ENCODE data around the gene SMYD3. TPM values are rescaled to one million over a fixed set of nuclear protein-coding genes. Genes with fewer than 3 reads are reported as not detected.

Gene SMYD3
- total and polyA plus RNA-seq, 12 donors, result 13.5 to 78.2 (median 26.8) TPM

DNA sequence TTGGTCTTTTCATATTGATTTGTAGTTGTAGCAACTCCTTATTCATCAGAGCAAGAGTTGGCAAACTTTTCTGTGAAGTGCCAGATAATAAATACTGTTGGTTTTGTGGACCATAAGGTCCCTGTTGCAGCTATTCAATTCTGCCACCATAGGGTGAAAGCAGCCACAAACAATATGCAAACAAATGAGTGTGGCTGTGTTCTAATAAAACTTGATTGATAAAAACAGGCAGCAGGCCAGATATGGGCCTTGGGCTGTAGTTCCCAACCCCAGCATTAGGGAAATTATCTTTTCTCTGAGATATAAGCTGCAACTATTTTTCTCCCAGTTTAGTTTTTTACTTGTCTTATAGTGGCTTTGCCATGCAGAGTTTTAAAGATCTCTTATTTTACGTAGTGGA lies 469.2 kb downstream of the SMYD3 start:
- Histone ChIP-seq H3K27me3 (no peaks in the 10 kb centered on the region), H3K27ac (no peak overlapping the region), H3K36me3 (replicated peaks in 1 of 2) (no peaks in the 10 kb centered on the region), H3K4me3 (no peak overlapping the region), H3K9me3 (replicated peaks in 1 of 3) (no peaks in the 10 kb centered on the region), H3K4me1 (replicated peaks in 1 of 2) (peaks cover 0 to 4% of the 10 kb centered on the region in 2 donors)
- intact Hi-C loops (cut with DNase I), result no loop called here
- 67 to 82% (median 78%) methylated on average over 1 of the region's 1 CpG for WGBS, 4 donors
- TF ChIP-seq, protein P1, sequence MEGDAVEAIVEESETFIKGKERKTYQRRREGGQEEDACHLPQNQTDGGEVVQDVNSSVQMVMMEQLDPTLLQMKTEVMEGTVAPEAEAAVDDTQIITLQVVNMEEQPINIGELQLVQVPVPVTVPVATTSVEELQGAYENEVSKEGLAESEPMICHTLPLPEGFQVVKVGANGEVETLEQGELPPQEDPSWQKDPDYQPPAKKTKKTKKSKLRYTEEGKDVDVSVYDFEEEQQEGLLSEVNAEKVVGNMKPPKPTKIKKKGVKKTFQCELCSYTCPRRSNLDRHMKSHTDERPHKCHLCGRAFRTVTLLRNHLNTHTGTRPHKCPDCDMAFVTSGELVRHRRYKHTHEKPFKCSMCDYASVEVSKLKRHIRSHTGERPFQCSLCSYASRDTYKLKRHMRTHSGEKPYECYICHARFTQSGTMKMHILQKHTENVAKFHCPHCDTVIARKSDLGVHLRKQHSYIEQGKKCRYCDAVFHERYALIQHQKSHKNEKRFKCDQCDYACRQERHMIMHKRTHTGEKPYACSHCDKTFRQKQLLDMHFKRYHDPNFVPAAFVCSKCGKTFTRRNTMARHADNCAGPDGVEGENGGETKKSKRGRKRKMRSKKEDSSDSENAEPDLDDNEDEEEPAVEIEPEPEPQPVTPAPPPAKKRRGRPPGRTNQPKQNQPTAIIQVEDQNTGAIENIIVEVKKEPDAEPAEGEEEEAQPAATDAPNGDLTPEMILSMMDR (IDR thresholded peaks at IDR 0.05), result no peak
- no peak for TF ChIP-seq POLR2A (IDR thresholded peaks at IDR 0.05)
- DNase-seq, result no peak

- intact Hi-C loops (cut with DNase I), result no loop called here
Measured at GRCh38 chr1:246036175-246036574, 470.9 kb downstream of the SMYD3 start.

DNA sequence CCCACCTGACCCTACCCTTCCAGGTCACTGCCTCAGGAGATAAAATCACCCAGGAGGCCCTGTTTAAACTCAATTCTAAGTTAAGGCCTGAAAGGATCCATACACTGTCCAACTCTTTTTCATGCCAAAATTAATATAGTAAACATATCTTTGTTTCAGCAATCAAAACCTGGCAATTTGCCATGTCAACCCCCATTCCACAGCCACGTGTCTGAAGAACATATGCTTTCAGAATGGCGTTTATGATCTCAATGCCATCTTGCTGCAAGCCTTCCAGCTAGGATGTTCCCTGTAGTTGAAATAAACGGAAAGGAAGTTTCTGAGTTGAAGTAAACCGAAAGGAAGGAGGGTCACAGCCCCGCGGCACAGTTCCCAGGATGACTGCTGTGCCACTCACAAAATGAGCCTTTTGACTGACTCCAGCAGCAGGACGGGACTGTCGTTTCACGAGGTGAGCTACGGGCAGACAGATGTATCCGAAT lies 472.0 kb downstream of the SMYD3 start:
- intact Hi-C loops (cut with DNase I), result no loop called here
- H3K4me3 ChIP-seq, result no peak overlapping the region
- no peaks in the 10 kb centered on the region for H3K9me3 ChIP-seq (replicated peaks in 1 of 3)
- DNase-seq, result peak in 1 of 7 donors; percentile 21
- H3K27ac ChIP-seq, result no peak overlapping the region
- no peak for TF ChIP-seq POLR2A (IDR thresholded peaks at IDR 0.05)
- TF ChIP-seq, protein P1 (IDR thresholded peaks at IDR 0.05), result no peak
- WGBS, 4 donors, result 68 to 78% (median 75%) methylated on average over 11 of the region's 11 CpGs
- no peaks in the 10 kb centered on the region for H3K36me3 ChIP-seq (replicated peaks in 1 of 2)
- H3K27me3 ChIP-seq, result no peaks in the 10 kb centered on the region
- H3K4me1 ChIP-seq (replicated peaks in 1 of 2), result peaks cover 0 to 12% of the 10 kb centered on the region in 2 donors

More at GRCh38 chr1:246036175-246036574, 470.9 kb downstream of the SMYD3 start:
- no peak for TF ChIP-seq POLR2A (IDR thresholded peaks at IDR 0.05)
- TF ChIP-seq, protein P1 (IDR thresholded peaks at IDR 0.05), result no peak
- no peak overlapping the region for H3K27ac ChIP-seq
- H3K4me3 ChIP-seq, result no peak overlapping the region
- no peaks in the 10 kb centered on the region for H3K36me3 ChIP-seq (replicated peaks in 1 of 2)
- H3K9me3 ChIP-seq (replicated peaks in 1 of 3), result no peaks in the 10 kb centered on the region
- no peaks in the 10 kb centered on the region for H3K27me3 ChIP-seq
- 91 to 94% (median 94%) methylated on average over 1 of the region's 1 CpG for WGBS, 4 donors
- DNase-seq, result no peak
- H3K4me1 ChIP-seq (replicated peaks in 1 of 2), result peaks cover 0 to 12% of the 10 kb centered on the region in 2 donors

DNA sequence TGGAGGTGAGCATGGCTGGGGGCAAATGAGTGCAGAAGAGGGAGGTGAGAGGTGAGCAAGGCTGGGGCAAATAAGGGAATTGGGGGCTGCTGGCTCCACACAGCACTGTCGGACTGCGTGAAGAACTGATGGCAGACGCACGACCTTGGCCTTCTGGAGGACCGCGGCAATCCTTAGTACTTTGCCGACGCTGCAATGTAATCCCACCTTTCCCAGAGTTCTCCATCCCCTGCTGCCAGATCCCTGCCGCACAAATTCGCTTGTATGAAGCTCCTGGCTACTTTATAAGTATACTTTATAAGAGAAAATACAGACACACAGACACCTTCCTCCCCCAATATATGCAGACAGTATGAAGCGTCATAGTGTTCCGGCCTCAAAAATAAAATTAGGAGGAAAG lies 472.4 kb downstream of the SMYD3 start:
- Histone ChIP-seq H3K4me1 (replicated peaks in 1 of 2) (peaks cover 0 to 12% of the 10 kb centered on the region in 2 donors), H3K9me3 (replicated peaks in 1 of 3) (no peaks in the 10 kb centered on the region), H3K27me3 (no peaks in the 10 kb centered on the region), H3K36me3 (replicated peaks in 1 of 2) (no peaks in the 10 kb centered on the region), H3K27ac (no peak overlapping the region), H3K4me3 (no peak overlapping the region)
- DNase-seq, result no peak
- intact Hi-C loops (cut with DNase I), result no loop called here
- WGBS, 4 donors, result 81 to 89% (median 83%) methylated on average over 12 of the region's 12 CpGs
- TF ChIP-seq, protein P1 (IDR thresholded peaks at IDR 0.05), result no peak

Measured in adrenal gland (tissue), 12 donors.